OCI-LY3 (cell line): ENCODE measurements around the gene TRIM66.

ENCODE experiments used
- H2AFZ ChIP-seq: fragments of 200-600, 300-600 bp; shearing (Covaris generic); 2 replicates; pipeline ENCODE4 v1.6.0; 2014; ENCODE audit warnings: antibody characterized with exemption, low read depth, low read length
- H3K27ac ChIP-seq: fragments of 200-600, 300-600 bp; sonication (generic); 2 replicates; pipeline ENCODE4 v1.5.1; 2014; ENCODE audit warnings: mild to moderate bottlenecking, low read length, moderate library complexity, mixed read lengths
- H3K27me3 ChIP-seq: fragments of 200-600, 300-600 bp; sonication (generic); 2 replicates; pipeline ENCODE4 v1.6.1; 2014; ENCODE audit warnings: low read depth, low read length, mixed read lengths
- H3K36me3 ChIP-seq: fragments of 200-600, 300-600 bp; sonication (generic); replicated peaks from 2 replicates; pipeline ENCODE3; 2014; ENCODE audit warnings: low read depth, low read length, mixed read lengths
- H3K4me1 ChIP-seq: fragments of 300-600, 200-600 bp; sonication (generic); 2 replicates; pipeline ENCODE4 v1.6.1; 2014; ENCODE audit warnings: low read length, mixed read lengths
- H3K4me2 ChIP-seq: fragments of 200-600, 300-600 bp; sonication (generic); 2 replicates; pipeline ENCODE4 v1.6.1; 2014; ENCODE audit warnings: low read length, mixed read lengths
- H3K4me3 ChIP-seq: fragments of 300-600, 200-600 bp; sonication (generic); 2 replicates; pipeline ENCODE4 v1.5.1; 2014; ENCODE audit warnings: antibody characterized with exemption, mild to moderate bottlenecking, low read length, moderate library complexity
- H3K79me2 ChIP-seq: fragments of 300-600, 200-600 bp; shearing (Covaris generic); 2 replicates; pipeline ENCODE4 v1.6.1; 2014; ENCODE audit warnings: mild to moderate bottlenecking, low read length, mixed read lengths
- H3K9ac ChIP-seq: fragments of 300-600, 200-600 bp; shearing (Covaris generic); 2 replicates; pipeline ENCODE4 v1.6.0; 2014; ENCODE audit warnings: mild to moderate bottlenecking, low read length, moderate library complexity
- H3K9me3 ChIP-seq: fragments of 200-600, 300-600 bp; shearing (Covaris generic); 2 replicates; pipeline ENCODE4 v1.6.1; 2014; ENCODE audit warnings: low read length, mixed read lengths; ENCODE audit not compliant: insufficient read depth
- H4K20me1 ChIP-seq: fragments of 200-600, 300-600 bp; sonication (generic); 2 replicates; pipeline ENCODE4 v1.6.1; 2016; ENCODE audit warnings: low read length, mixed read lengths; ENCODE audit not compliant: insufficient read depth
- CTCF ChIP-seq: fragments of 200-600, 300-600 bp; sonication (generic); IDR thresholded peaks from 2 replicates; pipeline ENCODE4 v1.5.1; 2014; ENCODE audit warnings: antibody characterized with exemption, low read length, low read depth
- EZH2phosphoT487 ChIP-seq: fragments of 200-600 bp; shearing (Covaris generic); IDR thresholded peaks from 2 replicates; pipeline ENCODE4 v1.6.1; 2018; ENCODE audit warnings: antibody characterized with exemption, mixed run types, low read depth

Gene TRIM66

GRCh38 chr11:8665222-8665621, 17.2 kb downstream of the TRIM66 start:
- Histone ChIP-seq H3K4me1 (no peaks in the 10 kb centered on the region), H4K20me1 (no peaks in the 10 kb centered on the region), H3K27ac (no peak overlapping the region), H3K4me3 (no peak overlapping the region), H2AFZ (no peak overlapping the region), H3K4me2 (no peak overlapping the region), H3K9me3 (no peaks in the 10 kb centered on the region), H3K36me3 (peaks cover 5% of the 10 kb centered on the region), H3K79me2 (no peaks in the 10 kb centered on the region), H3K9ac (no peak overlapping the region), H3K27me3 (no peaks in the 10 kb centered on the region)
- TF ChIP-seq EZH2phosphoT487 (no peak), CTCF (no peak)

- Histone ChIP-seq H3K9me3 (no peaks in the 10 kb centered on the region), H3K27ac (no peak overlapping the region), H3K27me3 (no peaks in the 10 kb centered on the region), H2AFZ (no peak overlapping the region), H3K36me3 (no peaks in the 10 kb centered on the region), H3K4me1 (no peaks in the 10 kb centered on the region), H3K4me3 (no peak overlapping the region), H3K9ac (no peak overlapping the region), H4K20me1 (no peaks in the 10 kb centered on the region), H3K79me2 (no peaks in the 10 kb centered on the region), H3K4me2 (no peak overlapping the region)
- TF ChIP-seq EZH2phosphoT487 (no peak), CTCF (no peak)
Observed at GRCh38 chr11:8661001-8661795, 21.3 kb downstream of the TRIM66 start.

- Histone ChIP-seq H3K9ac (no peak overlapping the region), H2AFZ (no peak overlapping the region), H3K9me3 (no peaks in the 10 kb centered on the region), H3K36me3 (no peaks in the 10 kb centered on the region), H4K20me1 (no peaks in the 10 kb centered on the region), H3K4me3 (no peak overlapping the region), H3K79me2 (no peaks in the 10 kb centered on the region), H3K27ac (no peak overlapping the region), H3K4me2 (no peak overlapping the region), H3K27me3 (no peaks in the 10 kb centered on the region), H3K4me1 (no peaks in the 10 kb centered on the region)
- TF ChIP-seq EZH2phosphoT487 (no peak), CTCF (no peak)
Observed at GRCh38 chr11:8658321-8659057, 24.0 kb downstream of the TRIM66 start.

GRCh38 chr11:8656291-8656690, 26.2 kb downstream of the TRIM66 start:
- Histone ChIP-seq H3K79me2 (no peaks in the 10 kb centered on the region), H3K4me1 (no peaks in the 10 kb centered on the region), H3K9me3 (no peaks in the 10 kb centered on the region), H3K9ac (no peak overlapping the region), H3K27ac (no peak overlapping the region), H3K4me3 (no peak overlapping the region), H4K20me1 (no peaks in the 10 kb centered on the region), H3K4me2 (no peak overlapping the region), H3K27me3 (no peaks in the 10 kb centered on the region), H3K36me3 (no peaks in the 10 kb centered on the region), H2AFZ (no peak overlapping the region)
- no peak for TF ChIP-seq CTCF
- no peak for TF ChIP-seq EZH2phosphoT487
